ENCODE data around the gene COQ10B. TPM values are rescaled to one million over a fixed set of nuclear protein-coding genes. Genes with fewer than 3 reads are reported as not detected.

COQ10B gene
- total and polyA plus RNA-seq, 2 of the 4 experiments (the other 2 are of a cell fraction), result 9.5 to 28.7 TPM

DNA sequence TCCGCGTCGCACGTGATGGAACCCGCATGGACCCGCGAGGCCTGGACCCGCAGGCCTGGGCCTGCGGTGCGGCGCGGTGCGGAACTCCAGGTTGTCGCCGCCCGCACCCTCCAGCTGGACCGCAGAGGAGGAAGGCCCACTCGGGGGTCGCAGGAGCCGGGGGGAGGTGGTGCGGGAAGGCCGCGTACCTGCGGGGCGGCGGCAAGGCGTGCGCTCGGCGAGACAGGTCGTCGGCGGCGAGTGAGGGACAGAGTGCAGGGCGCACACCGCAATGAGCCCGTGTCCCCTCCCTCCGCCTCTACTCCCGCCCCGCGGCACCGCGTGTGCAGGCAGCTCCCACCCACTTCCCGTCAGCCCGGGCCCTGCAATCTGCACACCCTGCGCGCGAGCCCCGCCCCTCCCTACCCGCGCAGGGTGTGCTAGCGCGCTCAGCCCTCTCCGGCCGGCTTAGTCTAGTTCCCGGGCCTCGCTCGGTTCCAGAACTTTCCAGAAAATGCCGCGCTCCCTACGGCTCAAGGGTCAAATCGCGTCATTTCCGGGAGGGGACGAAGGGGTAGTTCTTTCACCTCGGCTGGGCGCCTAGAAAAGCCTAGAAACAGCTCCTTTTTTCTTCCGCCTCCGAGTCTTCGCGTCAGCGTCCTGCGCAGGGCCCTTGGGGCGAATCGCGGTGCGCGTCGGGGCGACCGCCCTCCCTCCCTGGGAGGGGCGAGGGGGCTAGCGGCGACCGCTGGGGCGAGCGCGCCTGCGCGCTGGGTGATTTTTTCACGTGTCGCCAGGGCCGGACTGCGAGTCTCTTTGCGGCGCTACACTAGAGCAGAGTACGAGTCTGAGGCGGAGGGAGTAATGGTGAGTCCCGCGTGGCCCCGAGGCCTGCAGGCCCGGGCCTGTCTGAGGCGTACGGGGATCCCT lies 46.5 kb downstream of the COQ10B start, which contains the start of the genes HSPD1 and HSPE1 (continued):
- TF ChIP-seq MAZ (IDR thresholded peaks at IDR 0.05; ENCODE audit: borderline replicate concordance, low read depth, low read length), result peak; percentile 94
- peak; percentile 94 for TF ChIP-seq MXI1 (IDR thresholded peaks at IDR 0.05; ENCODE audit: borderline replicate concordance, low read depth, low read length)
- TF ChIP-seq SMC3 (IDR thresholded peaks at IDR 0.05; ENCODE audit: low read depth, low read length), result no peak

All from IMR-90 (cell line).